RWPE2 (cell line): ENCODE measurements around the gene WDR72.
A peak's percentile ranks its signal among the peaks of the same experiment; 100 is the strongest.

Experiments
- ATAC-seq: fragments of 200-7000 bp; cut with Tn5 transposase; 3 replicates; pipeline ENCODE4 v1.9.1; 2021; ENCODE audit warnings: low read depth
- DNase-seq: peaks from one replicate; pipeline ENCODE4 v3.0.0-alpha.2; 2020; ENCODE audit warnings: low spot score
- H3K27ac ChIP-seq: fragments of 450-650 bp; 2 replicates; pipeline ENCODE4 v1.5.1; 2017; ENCODE audit warnings: mild to moderate bottlenecking; ENCODE audit not compliant: poor library complexity, severe bottlenecking
- H3K27me3 ChIP-seq: fragments of 250-450 bp; sonication (Bioruptor Pico); 2 replicates; pipeline ENCODE4 v1.5.1; 2021; ENCODE audit warnings: mild to moderate bottlenecking, moderate library complexity; ENCODE audit not compliant: insufficient read depth, poor library complexity, severe bottlenecking
- H3K36me3 ChIP-seq: fragments of 250-450 bp; sonication (Bioruptor Pico); 2 replicates; pipeline ENCODE4 v1.5.1; 2020; ENCODE audit warnings: low read depth, mild to moderate bottlenecking, moderate library complexity
- H3K4me1 ChIP-seq: fragments of 250-450 bp; sonication (Bioruptor Pico); 2 replicates; pipeline ENCODE4 v1.5.1; 2021; ENCODE audit warnings: mild to moderate bottlenecking, moderate library complexity; ENCODE audit not compliant: insufficient read depth, poor library complexity, severe bottlenecking
- H3K4me3 ChIP-seq: fragments of 250-450 bp; sonication (Bioruptor Pico); 2 replicates; pipeline ENCODE4 v1.5.1; 2021; ENCODE audit warnings: mild to moderate bottlenecking, moderate library complexity; ENCODE audit not compliant: severe bottlenecking
- H3K9me3 ChIP-seq: fragments of 250-450 bp; sonication (Bioruptor Pico); 2 replicates; pipeline ENCODE4 v1.5.1; 2021; ENCODE audit warnings: mild to moderate bottlenecking, moderate library complexity; ENCODE audit not compliant: severe bottlenecking
- TF ChIP-seq, protein P1 (sequence below): fragments of 450-650 bp; IDR thresholded peaks from one replicate; pipeline ENCODE4 v1.5.1; 2017; ENCODE audit warnings: mild to moderate bottlenecking, moderate library complexity; ENCODE audit not compliant: poor library complexity, severe bottlenecking

WDR72 gene

DNA sequence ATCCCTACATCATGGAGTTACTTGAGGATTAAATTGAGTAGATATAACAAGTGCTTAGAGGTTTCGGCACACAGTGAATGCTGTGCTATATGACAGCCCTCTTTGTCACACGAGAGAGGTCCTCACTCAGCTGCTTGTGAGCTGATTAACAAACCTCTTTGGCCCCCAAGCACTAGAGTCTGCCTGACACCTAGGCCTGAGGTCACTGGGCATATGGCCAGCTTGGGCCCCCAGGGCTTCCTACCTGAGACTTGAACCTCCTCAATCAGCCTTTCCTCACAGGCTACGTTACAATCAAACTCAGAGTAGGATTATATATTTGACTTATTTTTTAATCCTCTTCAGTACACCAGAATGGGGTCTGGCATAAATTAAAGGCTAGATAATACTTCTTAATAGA lies 88.8 kb downstream of the WDR72 start:
- no peak overlapping the region for H3K4me3 ChIP-seq
- TF ChIP-seq, protein P1, sequence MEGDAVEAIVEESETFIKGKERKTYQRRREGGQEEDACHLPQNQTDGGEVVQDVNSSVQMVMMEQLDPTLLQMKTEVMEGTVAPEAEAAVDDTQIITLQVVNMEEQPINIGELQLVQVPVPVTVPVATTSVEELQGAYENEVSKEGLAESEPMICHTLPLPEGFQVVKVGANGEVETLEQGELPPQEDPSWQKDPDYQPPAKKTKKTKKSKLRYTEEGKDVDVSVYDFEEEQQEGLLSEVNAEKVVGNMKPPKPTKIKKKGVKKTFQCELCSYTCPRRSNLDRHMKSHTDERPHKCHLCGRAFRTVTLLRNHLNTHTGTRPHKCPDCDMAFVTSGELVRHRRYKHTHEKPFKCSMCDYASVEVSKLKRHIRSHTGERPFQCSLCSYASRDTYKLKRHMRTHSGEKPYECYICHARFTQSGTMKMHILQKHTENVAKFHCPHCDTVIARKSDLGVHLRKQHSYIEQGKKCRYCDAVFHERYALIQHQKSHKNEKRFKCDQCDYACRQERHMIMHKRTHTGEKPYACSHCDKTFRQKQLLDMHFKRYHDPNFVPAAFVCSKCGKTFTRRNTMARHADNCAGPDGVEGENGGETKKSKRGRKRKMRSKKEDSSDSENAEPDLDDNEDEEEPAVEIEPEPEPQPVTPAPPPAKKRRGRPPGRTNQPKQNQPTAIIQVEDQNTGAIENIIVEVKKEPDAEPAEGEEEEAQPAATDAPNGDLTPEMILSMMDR = no peak
- DNase-seq (no peak), ATAC-seq (no peak)
- no peaks in the 10 kb centered on the region for H3K9me3 ChIP-seq
- H3K36me3 ChIP-seq = no peaks in the 10 kb centered on the region
- H3K27me3 ChIP-seq = peaks cover 6% of the 10 kb centered on the region
- no peaks in the 10 kb centered on the region for H3K4me1 ChIP-seq
- no peak overlapping the region for H3K27ac ChIP-seq

DNA sequence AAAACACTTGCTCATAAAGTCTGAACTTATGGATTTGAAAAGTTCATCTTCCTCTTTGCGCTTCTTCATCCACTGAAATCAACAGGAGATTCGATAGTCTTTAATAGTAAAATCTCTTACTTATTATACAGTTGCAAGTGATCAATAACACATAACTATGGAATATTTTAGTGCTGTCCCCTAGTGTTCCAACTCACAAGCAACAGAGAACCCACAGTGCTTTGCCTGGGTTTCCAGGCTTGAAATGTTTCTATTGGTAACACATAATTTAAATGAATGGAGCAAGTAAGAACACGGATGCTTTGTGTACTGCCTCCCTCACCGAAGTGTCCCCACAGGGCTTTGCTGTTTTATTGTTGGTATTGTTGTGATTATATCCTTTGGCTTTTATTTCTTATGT lies 93.5 kb downstream of the WDR72 start:
- DNase-seq = no peak
- ATAC-seq = peak; percentile 58; the same call in 1 of the 3 replicates
- no peak overlapping the region for H3K4me3 ChIP-seq
- H3K36me3 ChIP-seq = no peaks in the 10 kb centered on the region
- H3K9me3 ChIP-seq = no peaks in the 10 kb centered on the region
- no peaks in the 10 kb centered on the region for H3K4me1 ChIP-seq
- H3K27ac ChIP-seq = no peak overlapping the region
- TF ChIP-seq, protein P1 = peak; percentile 64
- H3K27me3 ChIP-seq = peaks cover 6% of the 10 kb centered on the region

DNA sequence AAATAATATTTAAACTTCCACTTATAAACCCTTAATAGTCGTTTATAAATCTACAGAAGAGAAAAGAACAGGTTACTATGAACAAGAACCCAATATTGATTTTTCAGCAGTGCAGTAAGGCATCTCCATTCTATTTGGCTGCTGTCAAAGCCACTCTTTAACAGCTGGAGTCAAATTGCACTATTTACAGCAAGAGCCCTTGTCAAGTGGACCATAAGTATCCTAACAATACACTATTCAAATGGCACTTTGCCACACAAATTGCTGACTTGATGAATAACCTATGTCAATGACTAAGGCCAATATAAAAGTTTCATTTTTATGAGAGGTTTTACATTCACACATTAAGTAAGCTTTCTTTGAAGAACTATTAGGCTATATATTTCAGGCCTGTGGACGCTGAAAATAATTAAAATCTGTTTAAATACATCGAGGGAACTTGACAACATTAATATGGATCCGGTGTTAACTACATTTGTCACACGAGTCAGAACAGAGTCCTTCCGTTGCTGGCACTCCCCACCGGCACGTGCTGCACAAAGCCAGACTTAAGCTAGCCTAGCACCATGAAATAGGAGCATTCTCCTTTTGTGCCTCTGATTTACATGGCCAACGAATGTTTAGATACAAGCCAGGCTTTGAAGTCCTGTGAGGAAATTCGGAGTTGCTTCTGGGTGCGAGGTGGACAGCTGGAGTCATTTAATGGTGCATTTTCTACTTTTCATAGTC lies 100.5 kb downstream of the WDR72 start:
- H3K27ac ChIP-seq = no peak overlapping the region
- TF ChIP-seq, protein P1 = no peak
- DNase-seq = no peak

DNA sequence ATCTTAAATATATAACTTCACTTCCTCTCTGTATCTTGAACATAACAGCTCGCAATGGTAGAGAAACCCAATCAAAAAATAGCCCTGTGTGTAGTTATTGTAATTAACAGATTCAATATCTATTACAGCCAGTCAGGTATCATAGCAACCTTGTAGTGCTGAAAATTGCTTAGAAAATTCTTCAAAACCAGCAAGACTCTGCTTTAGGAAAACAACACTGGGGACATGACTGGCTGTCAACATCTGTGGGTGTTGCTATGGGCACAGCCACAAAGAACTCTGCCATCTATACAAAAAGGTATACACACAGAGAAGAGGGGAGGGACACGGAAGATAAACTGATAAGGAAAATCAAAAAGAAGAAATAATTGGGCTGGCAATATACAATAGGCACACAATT lies 101.2 kb downstream of the WDR72 start:
- TF ChIP-seq, protein P1 = no peak
- DNase-seq = no peak
- H3K27me3 ChIP-seq = peaks cover 45% of the 10 kb centered on the region
- no peak overlapping the region for H3K4me3 ChIP-seq
- no peak for ATAC-seq
- H3K4me1 ChIP-seq = no peaks in the 10 kb centered on the region
- no peak overlapping the region for H3K27ac ChIP-seq
- no peaks in the 10 kb centered on the region for H3K36me3 ChIP-seq
- no peaks in the 10 kb centered on the region for H3K9me3 ChIP-seq

More for the DNA sequence above, 100.5 kb downstream of the WDR72 start:
- no peaks in the 10 kb centered on the region for H3K9me3 ChIP-seq
- peaks cover 42% of the 10 kb centered on the region for H3K27me3 ChIP-seq
- ATAC-seq = no peak
- H3K36me3 ChIP-seq = no peaks in the 10 kb centered on the region
- H3K4me3 ChIP-seq = no peak overlapping the region
- no peaks in the 10 kb centered on the region for H3K4me1 ChIP-seq

DNA sequence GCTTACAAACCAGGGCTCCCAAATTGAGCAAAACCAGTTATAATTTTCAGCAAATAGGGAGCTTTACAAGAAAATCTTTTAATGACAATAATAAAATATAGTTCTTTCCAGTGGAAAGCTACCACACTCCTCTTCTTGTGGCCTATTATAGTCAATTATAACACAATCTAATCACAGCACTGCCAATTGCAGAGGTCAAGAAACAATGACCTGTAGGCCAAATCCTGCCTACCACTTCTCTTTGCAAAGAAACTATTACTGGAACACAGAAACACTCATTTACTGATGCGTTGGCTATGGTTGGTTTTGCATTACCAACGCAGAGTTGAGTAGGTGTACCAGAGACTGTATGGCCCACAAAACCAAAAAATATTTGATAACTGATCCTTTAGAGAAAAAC lies 110.5 kb downstream of the WDR72 start:
- H3K4me3 ChIP-seq = no peak overlapping the region
- H3K4me1 ChIP-seq = no peaks in the 10 kb centered on the region
- ATAC-seq (no peak), DNase-seq (no peak)
- no peaks in the 10 kb centered on the region for H3K9me3 ChIP-seq
- no peak overlapping the region for H3K27ac ChIP-seq
- TF ChIP-seq, protein P1 = no peak
- H3K27me3 ChIP-seq = peaks cover 49% of the 10 kb centered on the region
- no peaks in the 10 kb centered on the region for H3K36me3 ChIP-seq
